HG02571 (cell line): ENCODE measurements around the gene ITGA11.

Experiments used
- ATAC-seq: cut with Tn5 transposase; IDR thresholded peaks from one replicate; pipeline ENCODE4 v1.9.1; 2021; ENCODE audit warnings: mild to moderate bottlenecking, moderate library complexity; ENCODE audit not compliant: unreplicated experiment

ITGA11 gene

GRCh38 chr15:68298882-68299381, 133.0 kb downstream of the ITGA11 start:
- ATAC-seq: peak; percentile 86

GRCh38 chr15:68298336-68298735, 133.6 kb downstream of the ITGA11 start:
- ATAC-seq: no peak

GRCh38 chr15:68295014-68295805, 136.8 kb downstream of the ITGA11 start:
- no peak for ATAC-seq

GRCh38 chr15:68292967-68293366, 139.0 kb downstream of the ITGA11 start:
- no peak for ATAC-seq

GRCh38 chr15:68292157-68292781, 139.7 kb downstream of the ITGA11 start:
- no peak for ATAC-seq

GRCh38 chr15:68290715-68291114, 141.2 kb downstream of the ITGA11 start:
- no peak for ATAC-seq

GRCh38 chr15:68289621-68290352, 142.2 kb downstream of the ITGA11 start:
- ATAC-seq: no peak

GRCh38 chr15:68289057-68289456, 142.9 kb downstream of the ITGA11 start:
- ATAC-seq: no peak

GRCh38 chr15:68286256-68286655, 145.7 kb downstream of the ITGA11 start:
- ATAC-seq: no peak

- no peak for ATAC-seq
Measured at GRCh38 chr15:68285259-68285980, 146.5 kb downstream of the ITGA11 start.

GRCh38 chr15:68284616-68285258, 147.2 kb downstream of the ITGA11 start:
- ATAC-seq: no peak

- no peak for ATAC-seq
Measured at GRCh38 chr15:68283401-68283800, 148.6 kb downstream of the ITGA11 start.

- no peak for ATAC-seq
Measured at GRCh38 chr15:68281008-68281407, 151.0 kb downstream of the ITGA11 start.

- no peak for ATAC-seq
Measured at GRCh38 chr15:68279779-68280753, 151.9 kb downstream of the ITGA11 start.

- ATAC-seq: peak; percentile 4
Measured at GRCh38 chr15:68278595-68279405, 153.2 kb downstream of the ITGA11 start.

- no peak for ATAC-seq
Measured at GRCh38 chr15:68278345-68278594, 153.7 kb downstream of the ITGA11 start.

GRCh38 chr15:68277603-68278344, 154.2 kb downstream of the ITGA11 start, which contains the start of gene FEM1B:
Gene FEM1B (plus strand): TSS chr15:68277745. CDS start chr15:68278418, 673 bp downstream.
- peak; percentile 72 for ATAC-seq

GRCh38 chr15:68277131-68277602, 154.8 kb downstream of the ITGA11 start:
- ATAC-seq: peak; percentile 9
